C4-2B (cell line): ENCODE measurements around the gene ITIH5.

Experiments used
- H3K27ac ChIP-seq: fragments of 450-650 bp; 2 replicates; pipeline ENCODE4 v1.5.1; 2017
- CTCF ChIP-seq: fragments of 450-650 bp; conservative IDR thresholded peaks from 2 replicates; pipeline ENCODE4 v1.5.1; 2017; ENCODE audit warnings: mild to moderate bottlenecking
- ZFX ChIP-seq: fragments of 450-650 bp; IDR thresholded peaks from 2 replicates; pipeline ENCODE4 v1.6.1; 2017

Gene ITIH5

DNA sequence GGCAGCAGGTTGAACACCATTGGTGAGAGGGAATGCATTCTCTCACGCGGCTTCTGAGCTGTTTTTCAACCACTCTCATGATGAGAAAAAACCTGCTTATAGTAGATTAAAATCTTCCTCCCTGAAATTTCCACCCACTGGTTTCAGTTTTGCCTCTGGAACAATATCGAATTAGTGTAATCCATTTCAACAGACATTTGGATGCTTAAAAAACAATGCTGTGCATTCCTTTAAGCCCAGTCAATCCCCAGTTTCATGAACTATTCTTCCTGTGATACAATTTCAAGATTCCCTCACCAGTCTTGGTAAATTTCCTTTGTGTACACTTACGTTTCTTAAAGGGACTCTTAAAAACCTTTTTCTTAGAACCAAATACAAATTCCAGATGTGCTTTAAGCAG is 89.6 kb downstream of the ITIH5 start:
- H3K27ac ChIP-seq = no peak overlapping the region
- no peak for TF ChIP-seq ZFX

DNA sequence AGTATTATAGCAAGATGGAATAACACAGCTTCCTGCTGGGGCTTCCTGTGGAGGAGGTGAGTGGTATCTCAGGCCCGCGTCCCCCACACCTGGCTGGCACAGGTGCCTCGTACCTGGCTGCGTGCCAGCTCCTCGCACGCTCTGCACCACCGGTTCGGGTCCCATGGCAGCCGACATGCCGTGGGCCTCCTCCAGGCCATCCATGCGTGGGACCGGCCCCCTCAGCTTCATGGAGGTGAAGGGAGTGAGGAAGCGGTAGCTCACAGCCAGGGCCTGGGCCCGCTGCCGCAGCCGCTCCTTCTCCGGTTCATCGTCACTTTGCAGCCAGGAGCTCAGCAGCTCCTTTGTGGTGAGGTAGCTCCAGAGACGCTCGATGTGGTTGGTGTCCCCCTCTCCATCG is 90.4 kb downstream of the ITIH5 start:
- TF ChIP-seq CTCF (no peak), ZFX (no peak)

GRCh38 chr10:7572391-7572790 is 94.4 kb downstream of the ITIH5 start:
- H3K27ac ChIP-seq = no peak overlapping the region
- TF ChIP-seq CTCF = no peak
- TF ChIP-seq ZFX = no peak

More for the DNA sequence above, 90.4 kb downstream of the ITIH5 start:
- no peak overlapping the region for H3K27ac ChIP-seq

- TF ChIP-seq ZFX (no peak), CTCF (no peak)
- H3K27ac ChIP-seq = no peak overlapping the region
These were observed 94.8 kb downstream of the ITIH5 start for GRCh38 chr10:7571981-7572380.

- no peak overlapping the region for H3K27ac ChIP-seq
These were observed 98.7 kb downstream of the ITIH5 start for GRCh38 chr10:7567911-7568620.

GRCh38 chr10:7566891-7567290 is 99.9 kb downstream of the ITIH5 start:
- TF ChIP-seq CTCF = no peak
- no peak for TF ChIP-seq ZFX
- no peak overlapping the region for H3K27ac ChIP-seq

More at GRCh38 chr10:7567911-7568620, 98.7 kb downstream of the ITIH5 start:
- TF ChIP-seq CTCF (no peak), ZFX (no peak)

DNA sequence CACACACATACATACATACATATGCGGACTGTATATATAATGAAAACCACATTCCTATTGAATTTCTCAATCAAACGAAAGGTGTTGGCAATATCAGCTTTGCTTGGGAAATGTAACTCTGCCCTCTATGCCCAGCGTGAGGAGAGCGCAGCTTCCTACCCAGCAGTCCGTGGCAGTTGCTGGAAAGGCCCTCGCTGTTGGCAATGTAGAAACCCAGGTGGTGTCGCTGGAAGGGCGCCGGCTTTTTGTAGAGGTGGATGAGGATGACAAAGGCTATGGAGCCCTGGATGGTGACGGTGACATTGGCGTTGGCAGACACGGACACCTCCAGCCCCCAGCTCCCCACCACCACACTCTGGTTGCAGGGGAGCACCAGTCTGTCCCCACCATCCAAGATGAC is 100.9 kb downstream of the ITIH5 start:
- TF ChIP-seq CTCF (no peak), ZFX (no peak)
- H3K27ac ChIP-seq = no peak overlapping the region

DNA sequence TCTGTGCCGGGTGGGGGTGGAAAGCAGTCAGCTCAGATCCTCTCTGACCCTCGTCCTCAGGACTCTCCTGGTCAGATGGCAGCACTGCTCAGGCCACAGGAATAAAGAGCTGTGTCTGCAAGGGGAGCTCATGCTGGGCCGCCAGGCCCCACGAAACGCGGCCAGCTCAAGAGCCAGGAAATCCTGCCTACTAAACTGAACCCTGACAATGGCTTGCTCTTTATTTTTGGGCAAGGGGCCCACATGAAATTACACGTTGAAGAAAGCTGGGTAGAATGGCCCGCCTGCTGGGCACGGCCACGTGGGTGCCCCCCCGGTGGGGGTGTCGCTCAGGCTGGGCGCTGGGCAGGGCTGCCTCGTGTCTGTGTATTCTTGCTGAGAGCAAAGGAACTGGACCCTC is 103.0 kb downstream of the ITIH5 start:
- TF ChIP-seq CTCF (no peak), ZFX (no peak)
- H3K27ac ChIP-seq = no peak overlapping the region
